Measurements from ENCODE around the gene ANKRD7.

The ANKRD7 gene

DNA sequence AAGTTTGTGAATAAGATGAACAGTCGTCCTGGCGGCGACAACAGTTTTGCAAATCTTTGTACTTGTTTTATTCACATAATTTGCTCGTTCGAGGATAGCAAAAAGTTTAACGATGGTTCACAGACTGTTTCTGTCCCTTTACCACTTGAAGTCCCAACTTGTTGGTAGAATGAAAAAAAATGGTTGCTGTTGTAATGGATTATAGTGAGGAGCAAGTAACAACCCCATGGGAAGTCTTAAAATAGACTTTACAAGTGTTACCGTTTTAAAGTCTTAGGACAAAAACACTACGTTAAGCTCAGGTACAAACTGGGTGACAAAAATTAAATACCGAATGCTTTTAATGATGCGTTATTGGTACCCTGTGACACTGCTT lies 40.0 kb upstream of the ANKRD7 start:
- peak overlapping the region; percentile 94 for H3K4me3 ChIP-seq
- no peak for DNase-seq (ENCODE audit: low spot score)
- H3K27ac ChIP-seq = peak overlapping the region; percentile 82 to 95
- TF ChIP-seq, protein P1, sequence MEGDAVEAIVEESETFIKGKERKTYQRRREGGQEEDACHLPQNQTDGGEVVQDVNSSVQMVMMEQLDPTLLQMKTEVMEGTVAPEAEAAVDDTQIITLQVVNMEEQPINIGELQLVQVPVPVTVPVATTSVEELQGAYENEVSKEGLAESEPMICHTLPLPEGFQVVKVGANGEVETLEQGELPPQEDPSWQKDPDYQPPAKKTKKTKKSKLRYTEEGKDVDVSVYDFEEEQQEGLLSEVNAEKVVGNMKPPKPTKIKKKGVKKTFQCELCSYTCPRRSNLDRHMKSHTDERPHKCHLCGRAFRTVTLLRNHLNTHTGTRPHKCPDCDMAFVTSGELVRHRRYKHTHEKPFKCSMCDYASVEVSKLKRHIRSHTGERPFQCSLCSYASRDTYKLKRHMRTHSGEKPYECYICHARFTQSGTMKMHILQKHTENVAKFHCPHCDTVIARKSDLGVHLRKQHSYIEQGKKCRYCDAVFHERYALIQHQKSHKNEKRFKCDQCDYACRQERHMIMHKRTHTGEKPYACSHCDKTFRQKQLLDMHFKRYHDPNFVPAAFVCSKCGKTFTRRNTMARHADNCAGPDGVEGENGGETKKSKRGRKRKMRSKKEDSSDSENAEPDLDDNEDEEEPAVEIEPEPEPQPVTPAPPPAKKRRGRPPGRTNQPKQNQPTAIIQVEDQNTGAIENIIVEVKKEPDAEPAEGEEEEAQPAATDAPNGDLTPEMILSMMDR (IDR thresholded peaks at IDR 0.05) = no peak

DNA sequence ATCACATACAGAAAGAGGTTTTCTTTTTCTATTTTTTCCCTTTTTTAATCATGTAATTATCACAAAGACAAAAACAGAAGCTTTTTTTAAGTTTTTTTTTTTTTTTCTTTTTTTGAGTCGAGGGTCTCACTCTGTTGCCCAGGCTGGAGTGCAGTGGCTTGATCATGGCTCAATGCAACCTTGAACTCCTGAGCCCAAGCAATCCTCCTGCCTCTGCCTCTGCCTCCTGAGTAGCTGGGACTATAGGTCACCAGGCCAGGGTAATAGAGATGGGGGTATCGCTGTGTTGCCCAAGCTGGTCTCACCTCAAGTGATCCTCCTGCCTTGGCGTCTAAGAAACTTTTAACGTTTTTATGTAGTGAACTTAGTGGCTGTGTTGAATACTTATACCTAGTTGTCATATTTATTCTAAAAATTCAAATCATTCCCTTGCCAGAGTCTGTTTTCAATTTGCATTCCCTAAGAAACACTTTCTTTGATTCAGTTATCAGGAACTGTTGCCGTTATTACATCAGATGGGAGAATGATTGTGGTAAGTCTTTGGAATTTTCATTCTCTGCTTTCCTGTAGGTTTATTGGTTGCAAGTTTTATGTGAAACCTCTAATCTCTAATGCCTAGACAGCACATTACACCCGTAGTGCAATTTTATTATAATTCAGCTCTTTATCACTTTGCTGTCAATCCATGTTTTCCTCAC lies 39.2 kb upstream of the ANKRD7 start:
- TF ChIP-seq, protein P1 (IDR thresholded peaks at IDR 0.05) = no peak
- no peak overlapping the region for H3K27ac ChIP-seq
- DNase-seq (ENCODE audit: low spot score) = no peak
- H3K4me3 ChIP-seq = peak overlapping the region; percentile 94

DNA sequence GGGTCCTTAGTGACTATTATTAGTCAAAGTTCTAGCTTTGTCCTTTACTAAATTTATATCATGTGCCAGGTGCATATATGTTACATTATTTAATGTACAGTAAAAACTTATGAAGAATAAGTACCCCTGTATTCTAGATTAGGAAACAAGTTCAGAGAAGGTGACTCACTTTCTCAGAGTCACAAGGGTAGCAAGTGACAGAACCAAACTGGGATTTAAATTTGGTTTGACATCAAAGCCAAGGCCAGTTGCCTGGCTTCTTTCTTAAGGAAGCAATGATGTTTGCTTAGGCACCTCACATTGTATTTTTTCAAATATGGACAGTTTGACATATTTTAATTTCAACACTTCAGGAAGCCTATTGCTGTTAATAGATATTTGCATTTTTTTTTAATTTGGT lies 38.0 kb upstream of the ANKRD7 start:
- TF ChIP-seq, protein P1 (IDR thresholded peaks at IDR 0.05) = no peak
- no peak overlapping the region for H3K27ac ChIP-seq

DNA sequence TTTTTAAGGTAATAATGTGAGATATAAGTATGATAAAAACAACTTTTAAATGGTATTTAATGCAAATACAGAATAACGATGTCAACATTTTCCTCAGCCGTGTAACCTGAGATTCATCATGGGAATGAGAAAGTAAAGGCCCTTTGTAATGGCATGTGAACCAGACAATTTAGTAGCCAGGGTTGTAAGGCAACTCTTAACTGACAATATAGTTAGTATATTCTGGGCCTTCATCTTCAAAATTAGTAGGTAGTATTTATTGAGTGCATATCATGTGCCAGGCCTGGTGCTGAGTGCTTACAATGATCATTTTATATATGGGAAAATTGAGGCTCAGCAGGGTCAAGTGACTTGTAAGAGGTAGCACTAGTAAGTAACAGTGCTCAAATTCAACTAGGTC lies 29.9 kb upstream of the ANKRD7 start:
- no peak for DNase-seq (ENCODE audit: low spot score)
- TF ChIP-seq, protein P1 (IDR thresholded peaks at IDR 0.05) = no peak
- Histone ChIP-seq H3K27ac (no peak overlapping the region), H3K4me3 (no peak overlapping the region)

More for the DNA sequence above, 38.0 kb upstream of the ANKRD7 start:
- no peak for DNase-seq (ENCODE audit: low spot score)
- no peak overlapping the region for H3K4me3 ChIP-seq

DNA sequence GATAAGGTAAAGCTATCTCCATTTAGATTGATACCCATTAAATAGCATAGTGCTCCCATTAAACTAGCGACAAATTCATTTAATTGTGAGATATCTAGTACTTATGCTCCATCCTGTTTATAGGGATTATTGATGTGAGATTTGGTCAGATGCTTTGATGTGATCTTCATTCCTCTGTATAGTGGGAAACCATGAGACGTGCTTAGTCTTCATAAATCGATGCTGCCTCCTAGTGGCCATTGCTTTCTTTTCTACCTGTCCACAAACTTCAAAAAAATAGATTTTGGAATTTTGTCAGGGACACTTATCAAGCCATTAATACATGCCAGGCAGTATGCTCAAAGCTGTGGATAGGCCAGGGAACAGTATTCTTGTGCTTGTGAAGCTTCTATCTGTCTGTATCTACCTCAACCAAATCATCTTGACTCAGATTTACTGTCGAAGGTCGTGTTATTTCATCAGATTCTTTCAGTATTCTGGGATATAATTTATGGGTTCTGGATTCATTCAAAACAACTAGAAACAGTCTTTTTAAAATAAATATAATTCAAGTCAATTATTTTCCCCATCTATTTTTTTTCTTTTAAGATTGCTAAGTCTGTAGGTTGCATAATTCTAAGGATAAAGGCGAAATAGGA lies 28.5 kb upstream of the ANKRD7 start:
- no peak overlapping the region for H3K4me3 ChIP-seq
- TF ChIP-seq, protein P1 (IDR thresholded peaks at IDR 0.05) = peak; percentile 67
- no peak for DNase-seq (ENCODE audit: low spot score)

DNA sequence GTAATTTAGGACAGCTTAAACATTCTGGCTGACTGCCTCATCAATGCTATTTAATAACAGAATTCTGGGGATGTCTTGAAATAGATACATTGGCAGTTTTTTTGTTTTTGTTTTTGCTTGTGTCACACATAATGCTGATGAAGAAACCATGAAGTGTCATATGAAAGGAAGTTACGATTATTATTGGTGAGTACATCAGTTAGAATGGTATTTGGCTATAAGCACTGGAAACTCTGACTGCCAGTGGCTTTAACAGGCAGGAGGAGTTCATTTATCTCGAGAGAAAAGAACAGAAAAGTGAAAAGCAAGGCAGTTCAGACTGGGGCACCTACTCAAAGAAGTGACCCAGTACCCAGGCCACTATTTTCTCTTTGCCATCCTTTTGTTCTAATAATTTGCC lies 22.4 kb upstream of the ANKRD7 start:
- TF ChIP-seq, protein P1 (IDR thresholded peaks at IDR 0.05) = no peak
- Histone ChIP-seq H3K27ac (no peak overlapping the region), H3K4me3 (no peak overlapping the region)
- no peak for DNase-seq (ENCODE audit: low spot score)

More for the DNA sequence above, 28.5 kb upstream of the ANKRD7 start:
- H3K27ac ChIP-seq = no peak overlapping the region

Measured in coronary artery (tissue), 2 donors.